ENCODE data around the gene PLEKHG3.
A peak's percentile ranks its signal among the peaks of the same experiment; 100 is the strongest.

The PLEKHG3 gene

GRCh38 chr14:64733321-64733720 lies 29.1 kb downstream of the PLEKHG3 start:
- Mint-ChIP-seq H3K4me3 (no peak overlapping the region), H3K27ac (no peak overlapping the region), H3K36me3 (ENCODE audit: low read depth) (no peaks in the 10 kb centered on the region), H3K4me1 (ENCODE audit: low read depth) (peaks cover 28% of the 10 kb centered on the region), H3K9me3 (no peaks in the 10 kb centered on the region), H3K27me3 (no peaks in the 10 kb centered on the region)
- no peak for DNase-seq

GRCh38 chr14:64733899-64734298 lies 29.7 kb downstream of the PLEKHG3 start:
- H3K9me3 Mint-ChIP-seq = no peaks in the 10 kb centered on the region
- no peaks in the 10 kb centered on the region for H3K27me3 Mint-ChIP-seq
- DNase-seq = no peak
- no peak overlapping the region for H3K4me3 Mint-ChIP-seq
- H3K4me1 Mint-ChIP-seq (ENCODE audit: low read depth) = peaks cover 28% of the 10 kb centered on the region
- H3K36me3 Mint-ChIP-seq (ENCODE audit: low read depth) = no peaks in the 10 kb centered on the region
- H3K27ac Mint-ChIP-seq = peak overlapping the region; percentile 56

GRCh38 chr14:64734990-64735389 lies 30.8 kb downstream of the PLEKHG3 start:
- H3K4me3 Mint-ChIP-seq = no peak overlapping the region
- no peaks in the 10 kb centered on the region for H3K36me3 Mint-ChIP-seq (ENCODE audit: low read depth)
- peak overlapping the region; percentile 35 for H3K27ac Mint-ChIP-seq
- H3K9me3 Mint-ChIP-seq = no peaks in the 10 kb centered on the region
- no peaks in the 10 kb centered on the region for H3K27me3 Mint-ChIP-seq
- no peak for DNase-seq
- peaks cover 20% of the 10 kb centered on the region for H3K4me1 Mint-ChIP-seq (ENCODE audit: low read depth)

GRCh38 chr14:64736271-64737169 lies 32.3 kb downstream of the PLEKHG3 start:
- no peak overlapping the region for H3K4me3 Mint-ChIP-seq
- DNase-seq = no peak
- H3K27me3 Mint-ChIP-seq = no peaks in the 10 kb centered on the region
- no peak overlapping the region for H3K27ac Mint-ChIP-seq
- no peaks in the 10 kb centered on the region for H3K9me3 Mint-ChIP-seq
- peaks cover 15% of the 10 kb centered on the region for H3K4me1 Mint-ChIP-seq (ENCODE audit: low read depth)
- peaks cover 5% of the 10 kb centered on the region for H3K36me3 Mint-ChIP-seq (ENCODE audit: low read depth)

- DNase-seq = no peak
Observed at GRCh38 chr14:64737391-64738280, 33.4 kb downstream of the PLEKHG3 start.

GRCh38 chr14:64738281-64738804 lies 34.1 kb downstream of the PLEKHG3 start:
- Mint-ChIP-seq H3K36me3 (ENCODE audit: low read depth) (peaks cover 10% of the 10 kb centered on the region), H3K4me3 (no peak overlapping the region), H3K27ac (no peak overlapping the region), H3K9me3 (no peaks in the 10 kb centered on the region), H3K27me3 (no peaks in the 10 kb centered on the region), H3K4me1 (ENCODE audit: low read depth) (peaks cover 15% of the 10 kb centered on the region)
- DNase-seq = no peak

More at GRCh38 chr14:64737391-64738280, 33.4 kb downstream of the PLEKHG3 start:
- H3K4me3 Mint-ChIP-seq = no peak overlapping the region
- H3K27ac Mint-ChIP-seq = no peak overlapping the region
- peaks cover 10% of the 10 kb centered on the region for H3K36me3 Mint-ChIP-seq (ENCODE audit: low read depth)
- H3K27me3 Mint-ChIP-seq = no peaks in the 10 kb centered on the region
- no peaks in the 10 kb centered on the region for H3K9me3 Mint-ChIP-seq
- peaks cover 15% of the 10 kb centered on the region for H3K4me1 Mint-ChIP-seq (ENCODE audit: low read depth)

- Mint-ChIP-seq H3K27ac (no peak overlapping the region), H3K9me3 (no peaks in the 10 kb centered on the region), H3K4me1 (ENCODE audit: low read depth) (peaks cover 8% of the 10 kb centered on the region), H3K27me3 (no peaks in the 10 kb centered on the region), H3K4me3 (no peak overlapping the region), H3K36me3 (ENCODE audit: low read depth) (peaks cover 17% of the 10 kb centered on the region)
- no peak for DNase-seq
Observed at GRCh38 chr14:64741200-64741599, 37.0 kb downstream of the PLEKHG3 start.

- H3K4me1 Mint-ChIP-seq (ENCODE audit: low read depth) = peaks cover 8% of the 10 kb centered on the region
Observed at GRCh38 chr14:64741961-64742360, 37.7 kb downstream of the PLEKHG3 start.

GRCh38 chr14:64743061-64743460 lies 38.8 kb downstream of the PLEKHG3 start:
- no peak overlapping the region for H3K4me3 Mint-ChIP-seq
- no peaks in the 10 kb centered on the region for H3K27me3 Mint-ChIP-seq
- peaks cover 10% of the 10 kb centered on the region for H3K4me1 Mint-ChIP-seq (ENCODE audit: low read depth)
- H3K36me3 Mint-ChIP-seq (ENCODE audit: low read depth) = peaks cover 17% of the 10 kb centered on the region
- H3K9me3 Mint-ChIP-seq = no peaks in the 10 kb centered on the region
- H3K27ac Mint-ChIP-seq = no peak overlapping the region
- no peak for DNase-seq

More at GRCh38 chr14:64741961-64742360, 37.7 kb downstream of the PLEKHG3 start:
- DNase-seq = no peak
- Mint-ChIP-seq H3K27ac (no peak overlapping the region), H3K27me3 (no peaks in the 10 kb centered on the region), H3K36me3 (ENCODE audit: low read depth) (peaks cover 17% of the 10 kb centered on the region), H3K9me3 (no peaks in the 10 kb centered on the region), H3K4me3 (no peak overlapping the region)

GRCh38 chr14:64745511-64746091 lies 41.4 kb downstream of the PLEKHG3 start:
- Mint-ChIP-seq H3K9me3 (no peaks in the 10 kb centered on the region), H3K27ac (peak overlapping the region; percentile 38), H3K4me3 (no peak overlapping the region), H3K4me1 (ENCODE audit: low read depth) (peaks cover 10% of the 10 kb centered on the region), H3K27me3 (no peaks in the 10 kb centered on the region), H3K36me3 (ENCODE audit: low read depth) (peaks cover 17% of the 10 kb centered on the region)
- DNase-seq = no peak

GRCh38 chr14:64746298-64747250 lies 42.4 kb downstream of the PLEKHG3 start:
- peaks cover 10% of the 10 kb centered on the region for H3K4me1 Mint-ChIP-seq (ENCODE audit: low read depth)
- H3K36me3 Mint-ChIP-seq (ENCODE audit: low read depth) = peaks cover 12% of the 10 kb centered on the region
- no peak for DNase-seq
- H3K27me3 Mint-ChIP-seq = no peaks in the 10 kb centered on the region
- H3K27ac Mint-ChIP-seq = peak overlapping the region; percentile 11
- H3K4me3 Mint-ChIP-seq = no peak overlapping the region
- no peaks in the 10 kb centered on the region for H3K9me3 Mint-ChIP-seq

GRCh38 chr14:64747327-64747726 lies 43.1 kb downstream of the PLEKHG3 start:
- no peak overlapping the region for H3K4me3 Mint-ChIP-seq

GRCh38 chr14:64748521-64748920 lies 44.3 kb downstream of the PLEKHG3 start:
- H3K27ac Mint-ChIP-seq = no peak overlapping the region
- H3K36me3 Mint-ChIP-seq (ENCODE audit: low read depth) = peaks cover 7% of the 10 kb centered on the region
- H3K4me1 Mint-ChIP-seq (ENCODE audit: low read depth) = peaks cover 10% of the 10 kb centered on the region
- H3K9me3 Mint-ChIP-seq = no peaks in the 10 kb centered on the region
- no peak for DNase-seq
- no peaks in the 10 kb centered on the region for H3K27me3 Mint-ChIP-seq
- H3K4me3 Mint-ChIP-seq = no peak overlapping the region

More at GRCh38 chr14:64747327-64747726, 43.1 kb downstream of the PLEKHG3 start:
- H3K9me3 Mint-ChIP-seq = no peaks in the 10 kb centered on the region
- H3K27me3 Mint-ChIP-seq = no peaks in the 10 kb centered on the region
- DNase-seq = no peak
- peaks cover 7% of the 10 kb centered on the region for H3K36me3 Mint-ChIP-seq (ENCODE audit: low read depth)
- H3K4me1 Mint-ChIP-seq (ENCODE audit: low read depth) = peaks cover 10% of the 10 kb centered on the region
- H3K27ac Mint-ChIP-seq = no peak overlapping the region
